T follicular helper cell (primary cell): ENCODE data around the gene CDC42EP5.

ENCODE experiments used
- DNase-seq: peaks from one replicate; pipeline ENCODE4 v3.0.0-alpha.2; 2020; ENCODE audit warnings: low read depth

The CDC42EP5 gene

DNA sequence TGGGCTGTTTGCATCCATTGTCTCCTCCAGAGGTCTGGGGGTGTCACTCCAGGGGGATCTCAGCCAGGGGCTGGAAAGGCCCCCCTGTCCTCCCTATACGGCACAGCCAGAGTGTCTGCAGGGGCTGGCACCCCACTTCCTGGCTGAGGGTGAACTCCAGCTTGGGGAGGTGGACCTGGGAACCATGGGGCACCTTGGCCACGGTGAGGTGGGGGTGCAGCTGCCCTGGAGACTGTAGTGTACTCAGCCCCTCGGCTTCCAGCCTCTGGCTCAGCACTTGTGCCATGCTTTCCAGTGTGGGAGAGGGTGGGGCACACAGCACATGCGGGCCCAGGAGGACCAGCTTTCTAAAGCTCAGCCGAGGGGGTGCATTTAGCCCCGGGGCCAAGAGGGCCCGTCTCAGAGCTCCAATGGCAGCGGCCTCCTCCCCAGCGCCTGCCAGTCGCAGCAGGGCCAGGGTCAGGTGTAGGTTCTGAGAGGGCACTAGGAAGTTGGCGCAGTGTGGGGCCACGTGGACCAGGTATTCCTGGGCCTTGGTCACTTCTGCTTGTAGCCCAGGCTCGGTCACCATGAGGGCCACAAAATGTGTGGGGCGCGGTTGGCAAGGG lies 10.9 kb downstream of the CDC42EP5 start:
- DNase-seq = no peak

DNA sequence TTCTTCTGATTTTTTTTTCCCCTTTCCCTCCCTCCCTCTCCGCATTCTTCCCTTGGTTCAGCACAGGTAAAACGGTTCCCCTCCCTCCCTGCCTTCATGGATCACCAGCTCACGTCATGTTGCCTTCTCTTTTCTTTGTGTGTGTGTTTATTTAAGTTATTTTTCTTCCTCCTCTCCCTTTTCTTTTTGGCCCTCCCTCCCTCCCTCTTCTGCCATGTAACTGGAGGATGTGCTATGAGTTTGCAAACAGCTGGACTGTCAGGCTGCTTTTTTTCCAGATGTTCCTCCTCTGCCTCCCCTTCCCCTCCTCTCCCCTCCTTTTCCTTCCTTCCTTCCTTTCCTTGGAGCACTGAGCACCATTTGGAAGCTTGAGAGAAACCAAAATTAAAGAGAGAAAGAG lies 11.5 kb downstream of the CDC42EP5 start:
- DNase-seq = no peak

DNA sequence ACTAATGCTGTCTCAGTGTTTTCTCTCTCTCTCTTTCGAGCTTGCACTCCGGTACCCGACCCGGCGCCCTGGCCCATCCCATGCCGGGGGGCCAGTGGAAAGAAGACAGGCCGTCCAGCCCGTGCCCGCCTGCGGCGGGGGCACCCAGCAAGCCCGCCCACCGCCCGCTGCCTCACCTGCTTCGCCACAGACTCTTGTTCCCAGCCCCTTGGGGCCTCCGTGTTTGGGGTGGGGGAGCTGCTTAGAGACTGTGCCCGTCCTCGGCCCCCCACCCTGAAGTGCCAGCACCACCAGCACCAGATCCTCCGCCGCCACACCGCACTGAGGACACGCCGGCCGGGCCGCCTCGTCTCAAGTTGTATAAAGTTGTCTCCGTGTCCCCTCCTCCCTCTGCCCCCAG lies 11.9 kb downstream of the CDC42EP5 start:
- no peak for DNase-seq

DNA sequence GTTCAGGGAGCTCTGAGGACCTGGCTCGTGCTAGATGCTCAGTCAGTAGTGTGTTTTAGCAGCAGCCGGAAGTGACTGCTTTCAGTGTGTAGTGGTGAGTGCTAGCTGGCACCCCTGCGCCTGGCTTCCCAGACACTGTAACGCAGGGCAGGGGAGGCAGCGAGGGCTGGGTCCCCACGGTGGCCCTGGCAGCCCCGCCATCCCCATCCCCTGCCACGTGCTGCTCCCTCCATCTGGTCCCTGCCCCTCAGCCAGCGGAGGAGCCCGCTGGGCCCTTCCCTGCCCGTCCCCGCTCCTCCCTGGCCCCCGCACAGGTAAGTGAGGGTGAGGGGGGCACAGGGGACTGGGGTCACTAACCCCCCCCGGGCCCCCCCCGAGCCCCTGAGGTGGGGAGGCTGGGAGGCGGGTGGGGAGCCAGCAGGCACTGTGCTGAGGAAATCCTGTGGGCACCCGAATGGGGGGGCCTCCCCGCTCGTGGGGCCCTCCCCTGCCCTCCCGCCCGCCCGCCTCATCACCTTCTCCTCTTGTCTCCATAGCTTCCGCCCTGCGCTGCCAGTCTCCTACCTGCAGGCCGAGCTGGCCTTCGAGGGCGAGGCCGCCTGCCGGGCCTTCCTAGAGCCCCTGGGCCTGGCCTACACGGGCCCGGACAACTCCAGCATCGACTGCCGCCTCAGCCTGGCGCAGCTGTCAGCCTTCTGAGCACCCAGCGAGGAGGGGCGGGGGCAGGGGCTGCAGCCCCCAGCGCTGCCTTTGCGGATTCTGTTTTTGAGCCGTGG lies 12.7 kb downstream of the CDC42EP5 start:
- no peak for DNase-seq

DNA sequence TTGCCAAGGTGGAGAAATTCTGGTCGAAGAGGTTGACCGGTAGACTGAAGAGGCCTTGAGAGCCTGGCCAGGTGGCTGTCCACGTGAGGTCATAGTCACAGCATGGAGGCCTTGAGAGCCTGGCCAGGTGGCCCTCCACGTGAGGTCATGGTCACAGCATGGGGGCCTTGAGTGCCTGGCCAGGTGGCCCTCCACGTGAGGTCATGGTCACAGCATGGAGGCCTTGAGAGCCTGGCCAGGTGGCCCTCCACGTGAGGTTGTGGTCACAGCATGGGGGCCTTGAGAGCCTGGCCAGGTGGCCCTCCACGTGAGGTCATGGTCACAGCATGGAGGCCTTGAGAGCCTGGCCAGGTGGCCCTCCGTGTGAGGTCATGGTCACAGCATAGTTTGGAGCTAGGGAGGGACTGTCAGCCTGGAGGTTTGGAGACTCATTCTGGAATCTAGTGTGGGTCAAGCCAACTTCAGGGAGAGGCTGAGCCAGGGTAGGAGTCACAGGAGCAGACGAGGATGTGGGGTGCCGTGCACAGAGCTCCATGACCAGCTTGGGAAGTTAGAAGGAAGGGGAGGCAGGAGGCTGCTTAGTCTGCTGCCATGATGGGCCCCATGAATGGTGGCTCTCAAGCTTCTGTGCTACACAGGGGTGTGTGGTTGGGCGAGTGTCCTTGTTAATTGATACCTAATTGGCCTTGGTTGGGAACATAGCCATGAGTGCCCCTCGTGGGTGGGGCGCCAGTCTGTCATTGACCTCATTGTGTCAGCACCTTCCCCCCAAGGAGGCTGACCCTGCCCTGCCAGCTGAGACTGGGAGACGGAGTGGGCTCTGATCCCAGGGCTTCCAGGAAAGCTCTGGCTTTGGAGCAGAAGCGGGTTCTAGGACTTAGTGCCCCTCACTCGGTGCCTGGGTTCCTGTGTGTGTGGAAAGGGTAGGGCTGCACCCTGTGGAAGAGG lies 13.5 kb downstream of the CDC42EP5 start:
- no peak for DNase-seq

DNA sequence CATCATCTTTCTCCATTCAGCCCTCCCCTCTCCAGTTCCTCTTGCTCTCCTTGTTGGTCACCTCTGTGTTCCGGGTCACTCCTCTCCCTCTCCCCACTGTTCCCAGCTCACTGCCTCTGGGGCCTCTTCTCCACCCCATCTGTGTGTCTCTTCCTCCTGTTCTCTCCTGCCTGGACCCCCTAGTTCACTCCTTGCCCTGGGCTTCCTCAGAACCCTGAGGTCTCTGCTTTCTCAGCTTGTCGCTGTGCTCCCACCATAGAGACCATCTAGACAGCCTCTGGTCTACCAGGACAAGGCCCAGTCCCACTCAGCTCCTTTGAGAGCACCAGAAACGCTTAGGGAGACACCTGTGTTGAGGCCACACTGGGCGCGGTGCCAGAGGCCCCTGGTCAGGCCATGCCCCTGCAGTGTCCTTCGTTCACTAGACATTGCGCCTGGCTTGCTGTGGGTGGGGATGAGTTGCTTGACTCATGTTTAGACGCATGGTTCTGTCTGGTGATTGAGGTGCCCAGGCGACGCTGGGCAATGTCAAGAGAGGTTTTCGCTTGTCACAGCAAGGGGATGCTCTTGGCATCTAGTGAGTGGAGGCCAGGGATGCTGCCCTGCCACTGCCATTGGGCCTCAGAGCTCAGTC lies 14.3 kb downstream of the CDC42EP5 start:
- no peak for DNase-seq

DNA sequence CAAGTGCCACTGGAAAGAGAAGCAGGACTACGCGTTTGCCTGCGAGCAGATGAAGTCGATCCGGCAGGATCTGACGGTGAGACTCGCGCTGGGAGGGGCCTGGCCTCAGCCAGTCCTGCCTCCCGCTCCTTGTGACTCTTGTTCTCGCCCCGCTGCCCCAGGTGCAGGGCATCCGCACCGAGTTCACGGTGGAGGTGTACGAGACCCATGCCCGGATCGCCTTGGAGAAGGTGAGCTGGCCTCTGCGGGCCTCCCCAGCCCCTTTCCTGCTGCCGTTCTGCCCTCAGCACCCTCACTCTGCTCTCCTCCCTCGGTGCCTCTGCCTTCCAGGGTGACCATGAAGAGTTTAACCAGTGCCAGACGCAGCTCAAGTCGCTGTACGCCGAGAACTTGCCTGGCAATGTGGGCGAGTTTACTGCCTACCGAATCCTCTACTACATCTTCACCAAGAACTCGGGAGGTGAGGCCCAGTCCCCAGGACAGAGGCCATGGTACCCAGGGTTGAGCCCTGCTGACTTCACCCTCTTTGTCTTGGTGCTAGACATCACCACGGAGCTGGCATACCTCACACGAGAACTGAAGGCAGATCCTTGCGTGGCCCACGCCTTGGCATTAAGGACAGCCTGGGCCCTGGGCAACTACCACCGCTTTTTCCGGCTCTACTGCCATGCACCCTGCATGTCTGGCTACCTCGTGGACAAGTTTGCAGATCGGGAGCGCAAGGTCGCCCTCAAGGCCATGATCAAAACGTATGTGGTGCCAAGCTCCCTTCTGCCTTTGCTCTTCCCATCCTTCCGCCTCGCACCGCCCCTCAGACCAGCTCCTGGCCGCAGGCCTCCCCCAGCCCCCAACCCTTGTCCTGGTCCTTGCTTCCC lies 15.1 kb downstream of the CDC42EP5 start:
- no peak for DNase-seq

DNA sequence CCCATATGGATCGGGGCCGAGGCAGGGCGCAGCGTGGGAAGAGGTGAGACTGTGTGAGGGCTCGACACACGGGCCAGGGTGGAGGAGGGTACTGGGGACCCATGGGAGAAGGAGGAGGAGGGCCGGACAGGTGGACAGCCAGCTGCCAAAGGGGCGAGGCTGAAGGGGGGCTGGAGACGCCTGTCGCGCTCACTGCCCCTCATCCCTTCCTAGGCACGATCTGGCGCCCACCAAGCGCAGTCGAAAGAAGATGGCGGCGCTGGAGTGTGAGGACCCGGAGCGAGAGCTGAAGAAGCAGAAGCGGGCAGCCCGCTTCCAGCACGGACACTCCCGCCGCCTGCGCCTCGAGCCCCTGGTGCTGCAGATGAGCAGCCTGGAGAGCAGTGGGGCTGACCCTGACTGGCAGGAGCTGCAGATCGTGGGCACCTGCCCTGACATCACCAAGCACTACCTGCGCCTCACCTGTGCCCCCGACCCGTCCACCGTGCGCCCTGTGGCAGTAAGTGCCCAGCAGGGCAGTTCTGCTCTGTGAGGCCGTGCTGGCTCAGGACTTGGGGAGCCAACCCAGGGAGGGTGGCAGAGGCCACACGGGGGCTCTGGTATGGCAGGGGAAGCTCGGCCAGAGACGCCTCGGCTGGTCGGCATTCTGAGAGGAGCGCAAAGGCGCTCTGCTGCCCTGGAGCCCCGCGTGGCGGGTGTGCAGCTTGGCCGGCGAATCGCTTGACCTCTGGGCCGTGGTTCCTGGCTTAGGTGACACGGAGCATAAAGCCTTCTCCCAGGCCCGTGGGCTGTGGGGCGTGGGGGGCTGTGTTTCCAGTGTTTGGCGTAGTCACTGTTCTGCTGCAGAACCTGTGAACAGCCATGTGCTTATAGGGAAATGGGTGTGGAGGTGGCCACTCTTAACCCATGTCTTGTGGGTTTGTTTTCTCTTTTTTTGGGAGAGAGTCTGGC lies 16.4 kb downstream of the CDC42EP5 start:
- no peak for DNase-seq

DNA sequence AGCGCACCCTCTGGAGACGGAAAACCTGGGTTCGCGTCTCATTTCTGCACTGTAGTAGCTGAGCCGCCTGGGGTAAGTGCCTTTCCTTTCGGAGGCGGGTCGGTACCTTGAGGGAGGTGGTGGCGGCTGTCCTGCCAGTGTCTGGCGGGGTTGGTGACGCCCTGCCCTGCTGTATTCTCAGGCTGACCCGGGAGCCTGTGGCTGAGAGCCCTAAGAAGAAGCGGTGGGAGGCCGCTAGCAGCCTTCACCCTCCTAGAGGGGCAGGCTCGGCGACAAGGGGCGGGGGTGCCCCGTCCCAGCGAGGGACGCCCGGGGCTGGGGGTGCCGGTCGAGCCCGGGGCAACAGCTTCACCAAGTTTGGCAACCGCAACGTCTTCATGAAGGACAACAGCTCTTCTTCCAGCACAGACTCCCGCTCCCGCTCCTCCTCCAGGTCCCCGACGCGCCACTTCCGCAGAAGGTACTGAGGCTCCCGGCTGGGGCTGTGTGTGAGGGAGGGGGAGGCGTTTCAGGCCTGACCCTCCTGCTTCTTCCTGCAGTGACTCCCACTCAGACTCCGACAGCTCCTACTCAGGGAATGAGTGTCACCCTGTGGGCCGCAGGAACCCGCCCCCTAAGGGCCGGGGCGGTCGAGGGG lies 17.2 kb downstream of the CDC42EP5 start:
- no peak for DNase-seq

DNA sequence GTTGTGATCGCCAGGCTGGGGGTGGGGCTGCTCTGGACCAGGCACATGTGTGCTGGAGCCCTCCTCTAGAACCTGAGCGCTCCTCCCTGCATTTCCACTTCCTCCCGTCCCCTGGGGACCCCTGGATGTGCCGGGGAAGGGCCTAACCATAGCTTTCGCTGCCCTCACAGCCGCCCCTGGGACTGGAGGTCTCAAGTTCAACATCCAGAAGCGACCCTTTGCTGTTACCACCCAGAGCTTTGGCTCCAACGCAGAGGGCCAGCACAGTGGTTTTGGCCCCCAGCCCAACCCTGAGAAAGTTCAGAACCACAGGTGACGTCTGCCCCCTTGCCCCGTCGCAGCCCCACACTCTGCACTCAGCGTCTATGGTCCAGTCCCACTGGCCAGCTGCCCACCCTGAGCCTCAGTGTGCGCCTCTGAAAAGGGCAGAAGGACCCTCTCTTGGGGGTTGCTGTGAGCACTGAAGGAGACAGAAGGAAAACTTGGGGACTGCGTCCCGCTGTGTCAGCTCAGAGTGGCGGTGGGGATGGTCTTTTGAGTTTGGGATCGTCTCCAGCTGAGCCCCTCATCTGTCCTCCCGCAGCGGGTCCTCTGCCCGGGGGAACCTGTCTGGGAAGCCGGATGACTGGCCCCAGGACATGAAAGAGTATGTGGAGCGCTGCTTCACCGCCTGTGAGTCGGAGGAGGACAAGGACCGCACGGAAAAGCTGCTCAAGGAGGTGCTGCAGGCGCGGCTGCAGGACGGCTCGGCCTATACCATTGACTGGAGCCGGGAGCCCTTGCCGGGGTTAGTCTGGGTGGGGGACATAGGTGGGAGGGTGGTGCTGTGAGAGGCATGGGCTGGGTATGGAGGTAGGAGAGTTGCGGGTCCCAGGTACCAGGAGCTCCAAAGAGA lies 18.1 kb downstream of the CDC42EP5 start:
- no peak for DNase-seq

DNA sequence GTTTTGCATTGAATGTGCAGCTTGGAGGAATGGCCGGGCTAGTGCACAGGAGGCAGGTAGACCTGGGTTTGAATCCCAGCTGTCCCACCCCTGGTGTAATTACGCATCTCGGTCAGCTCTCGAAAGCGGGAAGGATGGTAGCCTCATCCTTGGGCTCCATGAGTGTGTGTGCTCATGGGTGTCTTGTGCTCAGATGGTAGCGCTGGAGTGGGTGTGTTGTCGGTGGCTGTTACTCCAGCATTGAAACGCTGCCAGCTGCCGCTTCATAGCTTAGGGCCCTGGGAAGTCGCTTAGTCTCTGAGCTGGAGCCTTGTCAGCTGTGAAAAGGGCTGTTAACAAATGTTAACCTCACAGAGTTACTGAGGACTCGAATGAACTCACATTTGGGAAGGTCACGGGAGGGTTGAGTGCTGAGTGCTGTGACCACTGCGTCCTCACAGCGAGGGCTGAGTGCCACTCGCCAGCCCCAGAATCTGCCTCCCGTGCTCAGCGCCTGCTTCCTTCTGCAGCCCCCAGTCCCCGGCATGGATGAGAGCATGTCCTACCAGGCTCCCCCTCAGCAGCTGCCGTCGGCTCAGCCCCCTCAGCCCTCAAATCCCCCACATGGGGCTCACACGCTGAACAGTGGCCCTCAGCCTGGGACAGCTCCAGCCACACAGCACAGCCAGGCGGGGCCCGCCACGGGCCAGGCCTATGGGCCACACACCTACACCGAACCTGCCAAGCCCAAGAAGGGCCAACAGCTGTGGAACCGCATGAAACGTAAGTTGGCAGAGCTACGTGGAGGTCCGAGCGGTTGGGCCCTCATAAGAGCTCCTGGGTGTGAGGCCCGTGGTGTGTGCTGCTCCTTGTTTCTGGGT lies 18.9 kb downstream of the CDC42EP5 start:
- DNase-seq = no peak

DNA sequence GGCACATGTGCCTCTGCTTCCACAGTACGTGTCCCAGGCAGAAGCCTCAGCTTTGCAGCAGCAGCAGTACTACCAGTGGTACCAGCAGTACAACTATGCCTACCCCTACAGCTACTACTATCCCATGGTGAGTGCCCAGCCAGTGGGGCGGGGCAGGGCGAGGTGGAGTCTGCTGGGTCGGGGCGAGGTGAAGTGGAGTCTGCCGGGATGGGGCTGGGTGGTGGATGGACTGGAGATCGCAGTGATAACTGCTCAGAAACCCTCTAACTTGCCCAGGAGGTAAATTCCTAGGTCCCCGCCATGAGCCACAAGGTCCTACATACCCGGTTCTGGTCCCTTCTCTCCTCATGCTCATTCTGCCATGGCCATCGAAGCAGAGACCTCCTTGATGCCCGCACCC lies 20.5 kb downstream of the CDC42EP5 start:
- no peak for DNase-seq

DNA sequence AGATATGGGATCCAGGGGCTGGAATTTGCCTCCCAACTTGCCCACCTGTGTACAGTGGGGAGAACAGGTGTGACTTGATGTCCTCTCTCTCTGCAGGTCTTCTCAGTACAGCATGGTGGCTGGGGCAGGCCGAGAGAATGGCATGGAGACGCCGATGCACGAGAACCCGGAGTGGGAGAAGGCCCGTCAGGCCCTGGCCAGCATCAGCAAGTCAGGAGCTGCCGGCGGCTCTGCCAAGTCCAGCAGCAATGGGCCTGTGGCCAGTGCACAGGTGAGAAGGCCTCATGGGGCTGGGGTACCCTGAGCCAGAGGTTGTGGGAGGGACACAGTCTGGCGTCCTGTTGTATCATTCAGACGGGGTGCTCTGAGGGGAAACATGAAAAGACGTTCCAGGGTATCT lies 21.1 kb downstream of the CDC42EP5 start:
- no peak for DNase-seq

DNA sequence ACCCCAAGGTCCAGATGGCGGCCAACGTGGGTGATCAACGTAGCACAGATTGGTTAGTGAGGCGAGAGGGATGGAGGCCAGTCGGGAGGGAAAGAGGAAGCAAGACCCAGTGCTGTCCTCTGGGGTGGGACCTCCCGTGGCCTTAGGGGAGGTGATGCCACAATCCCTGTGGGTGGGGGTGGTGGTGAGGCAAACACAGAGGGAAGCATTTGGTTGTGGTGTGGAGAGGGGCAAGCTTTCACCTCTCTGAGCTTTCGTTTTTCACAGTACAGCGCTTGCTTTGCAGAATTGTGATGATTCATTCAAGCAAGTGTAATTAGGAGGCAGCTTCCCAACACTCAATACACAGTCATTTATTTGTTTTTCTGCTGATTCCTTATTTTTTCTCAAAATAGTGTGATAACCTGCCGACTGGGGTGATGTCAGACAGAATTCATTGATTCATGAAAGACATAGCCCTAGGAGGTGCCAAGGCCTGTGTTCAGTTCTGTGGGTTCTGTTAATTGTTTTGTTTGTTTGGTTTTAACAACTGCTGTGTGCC lies 21.7 kb downstream of the CDC42EP5 start:
- no peak for DNase-seq

DNA sequence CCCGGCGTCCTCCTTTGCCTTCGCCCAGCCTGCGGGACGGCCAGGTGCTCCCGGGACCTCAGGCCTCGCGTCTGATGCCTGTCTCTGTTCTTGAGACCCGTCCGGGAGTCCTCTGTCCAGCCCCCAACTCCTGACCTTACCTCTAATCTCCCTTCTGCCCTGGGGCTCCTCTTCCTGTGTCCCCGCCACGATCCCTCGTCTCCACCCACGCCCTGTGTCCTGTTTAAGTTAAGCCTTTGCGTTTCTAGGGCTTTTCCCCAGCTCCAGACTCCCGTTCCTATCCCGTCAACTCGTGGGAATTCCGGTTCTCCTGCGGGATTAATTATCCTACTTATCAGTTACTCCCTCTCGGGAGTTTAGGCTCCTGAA lies 23.4 kb downstream of the CDC42EP5 start:
- DNase-seq = no peak

DNA sequence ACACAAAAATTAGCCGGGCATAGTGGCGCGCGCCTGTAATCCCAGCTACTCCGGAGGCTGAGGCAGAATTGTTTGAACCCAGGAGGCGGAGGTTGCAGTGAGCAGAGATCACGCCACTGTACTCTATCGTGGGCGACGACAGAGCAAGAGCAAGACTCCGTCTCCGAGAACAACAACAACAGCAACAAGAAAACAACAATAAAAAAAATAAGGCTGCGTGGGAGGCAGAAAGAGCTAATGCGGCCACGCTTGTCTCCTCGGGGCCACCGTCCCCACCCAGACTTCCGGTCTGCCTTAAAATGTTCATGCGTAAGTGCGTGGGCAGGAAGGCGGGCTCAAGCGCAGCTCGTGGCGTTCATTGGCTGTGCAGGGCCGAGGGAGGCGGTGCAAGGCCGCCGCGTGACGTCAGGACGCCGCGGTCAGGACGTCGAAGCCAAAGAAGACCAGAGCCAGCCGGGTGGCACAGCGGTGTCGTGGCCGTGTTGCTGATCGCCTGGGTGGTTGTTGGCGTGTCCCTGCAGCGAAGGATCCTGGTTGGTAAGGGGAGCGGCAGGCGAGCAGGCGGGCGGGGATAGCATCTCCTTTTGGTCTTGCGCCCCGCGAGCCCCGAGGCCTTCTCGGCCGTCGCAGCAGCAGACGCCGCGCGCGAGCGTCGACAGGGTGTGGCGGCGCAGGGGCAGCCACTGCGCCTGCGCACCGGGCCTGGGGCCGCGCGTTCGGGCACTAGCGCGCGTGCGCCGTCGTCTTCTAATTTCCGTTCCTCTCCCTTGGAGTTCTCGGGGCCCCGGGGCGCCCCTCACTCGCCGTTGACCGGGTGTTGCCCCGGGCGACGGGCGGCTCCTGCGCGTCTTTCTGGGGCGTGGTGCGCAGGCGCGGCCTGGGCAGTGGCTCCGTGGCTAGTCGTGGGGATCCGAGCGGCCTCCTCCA lies 24.1 kb downstream of the CDC42EP5 start, which contains the start of gene LENG8:
LENG8 (plus strand) TSS at position 426 of the 927 bp plus-strand sequence. CDS start 2,146 bp downstream, outside the sequence.
- DNase-seq = peak; percentile 96
